COLO829 (cell line): Measurements from ENCODE around the gene PCSK6.
A peak's percentile ranks its signal among the peaks of the same experiment; 100 is the strongest.

Experiments used
- DNase-seq: peaks from one replicate; pipeline ENCODE4 v3.0.0; 2012; ENCODE audit warnings: low spot score

PCSK6 gene

DNA sequence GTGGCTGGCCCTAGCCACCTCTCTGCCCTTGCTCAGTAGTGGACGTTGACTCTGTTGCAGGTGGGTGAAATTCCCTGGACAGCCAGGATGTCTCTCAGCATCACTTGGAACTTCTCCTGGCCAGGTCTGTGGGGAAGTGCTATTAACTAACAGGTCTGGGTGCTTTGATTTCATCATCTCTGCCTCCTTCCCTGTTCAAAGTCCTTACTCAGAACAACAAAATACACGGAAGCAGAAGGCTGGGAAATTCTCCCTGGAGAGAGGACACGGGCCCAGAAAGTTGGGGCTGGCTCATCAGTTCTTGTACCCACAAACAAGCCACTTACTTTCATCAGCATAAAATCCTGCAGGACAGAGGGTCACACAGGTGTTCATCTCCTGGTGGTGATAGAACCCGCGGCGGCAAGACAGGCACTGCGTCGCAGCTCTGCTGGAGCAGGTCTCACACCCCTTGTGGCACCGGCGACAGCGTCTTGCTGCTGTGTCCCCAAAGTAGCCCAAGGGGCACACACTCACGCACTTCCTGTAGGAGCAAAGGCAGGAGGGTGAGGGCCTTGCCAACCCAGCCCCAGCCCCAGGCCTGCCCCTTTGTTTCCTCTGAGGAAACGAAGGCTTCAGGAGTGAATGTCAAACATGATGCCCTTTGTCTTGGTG lies 164.9 kb downstream of the PCSK6 start:
- no peak for DNase-seq

DNA sequence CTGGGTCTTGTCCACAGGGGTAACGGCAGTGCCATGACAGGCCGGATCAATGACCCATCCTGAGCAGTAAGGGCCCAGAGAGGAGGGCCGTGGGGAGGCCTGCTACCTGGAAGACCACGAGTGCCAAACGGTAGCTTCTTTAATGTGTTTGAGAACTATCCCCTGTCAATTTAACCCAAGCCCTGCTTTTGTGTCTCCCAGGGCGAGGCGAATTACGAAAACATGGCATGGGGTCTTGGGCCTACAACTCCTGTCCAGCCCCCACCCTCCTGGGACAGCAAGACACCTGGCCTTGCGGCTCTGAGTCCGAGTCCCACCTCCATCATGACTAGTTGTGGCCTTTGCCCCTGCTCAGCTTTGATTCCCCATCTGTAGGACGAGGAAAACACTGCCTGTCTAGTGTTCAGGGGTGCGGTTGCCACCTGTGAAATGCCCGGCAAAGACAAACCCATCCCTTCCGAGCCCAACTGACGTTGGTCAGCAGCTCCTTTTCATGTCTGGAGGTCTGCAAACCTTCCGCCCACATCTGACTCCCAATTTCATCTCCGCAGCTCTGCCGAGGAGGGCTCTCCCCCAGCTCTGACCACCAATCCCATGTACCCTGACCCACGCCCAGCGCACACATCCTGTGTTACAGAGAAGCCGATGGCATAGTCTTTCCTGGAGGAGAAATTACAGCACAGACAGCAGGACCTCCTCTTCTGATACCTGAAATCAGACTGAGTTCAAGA lies 165.5 kb downstream of the PCSK6 start:
- DNase-seq, result no peak

DNA sequence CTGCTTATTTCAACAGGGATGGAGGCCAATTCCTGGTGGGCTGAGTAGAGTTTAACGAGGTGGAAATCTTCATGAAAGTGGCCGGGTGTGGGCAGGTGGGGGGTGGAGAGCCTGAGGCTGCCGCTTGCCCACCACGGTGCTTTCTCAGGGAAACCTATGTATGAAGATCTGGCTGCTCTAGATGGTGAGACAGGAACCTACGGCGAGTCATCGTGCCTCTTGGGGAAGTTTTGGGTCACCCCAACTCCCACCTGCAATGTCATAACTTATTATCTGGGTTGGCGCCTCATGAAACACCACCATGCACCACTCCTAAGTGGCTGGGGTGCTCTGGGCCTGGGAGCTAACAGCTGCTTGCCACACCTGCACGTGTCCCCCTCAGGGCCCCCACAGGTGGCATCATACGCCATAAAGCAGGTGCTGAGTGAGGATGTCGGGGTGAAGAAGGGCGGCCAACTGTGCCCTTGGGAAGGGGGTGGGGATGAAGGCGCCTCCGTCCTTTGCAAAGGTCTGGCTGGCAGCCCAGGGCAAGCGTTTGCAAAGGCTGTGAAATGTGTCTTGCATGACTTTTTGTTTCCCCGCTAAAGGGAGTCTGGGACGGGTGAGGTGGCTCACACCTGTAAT lies 166.5 kb downstream of the PCSK6 start:
- no peak for DNase-seq

DNA sequence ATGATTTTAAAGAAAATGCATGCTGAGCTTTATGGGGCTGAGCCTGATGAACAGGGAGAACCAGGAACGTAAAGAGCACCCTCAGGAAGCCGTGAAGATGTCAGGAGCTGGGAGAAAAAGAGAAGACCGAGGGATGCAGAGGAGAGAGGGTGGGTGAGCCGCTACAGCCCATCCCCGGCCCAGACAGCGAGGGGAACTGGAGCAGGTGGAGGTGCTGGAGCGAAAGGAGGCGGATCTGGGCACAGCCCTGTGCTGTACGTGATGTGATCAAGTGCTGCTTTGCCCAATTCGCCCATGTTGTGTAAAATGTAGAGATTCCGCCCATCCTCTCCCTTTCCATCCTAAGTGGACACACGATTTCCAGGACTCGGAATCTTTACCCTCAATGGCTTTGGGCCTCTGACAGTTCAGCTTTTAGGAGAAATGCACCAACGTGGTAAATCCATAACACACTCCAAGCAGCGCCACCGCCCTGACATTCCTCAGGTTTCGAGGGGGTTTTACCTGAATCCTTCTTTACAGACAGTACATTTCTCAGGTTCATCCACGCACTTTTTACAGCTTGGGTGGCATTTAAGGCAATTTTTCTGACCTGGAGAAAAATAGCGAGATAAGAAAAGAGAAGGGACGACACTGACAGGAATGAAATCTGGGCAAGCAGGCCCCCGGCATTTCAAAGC lies 167.4 kb downstream of the PCSK6 start:
- DNase-seq, result no peak

- peak; percentile 69 for DNase-seq
Observed at GRCh38 chr15:101320501-101321052, 168.9 kb downstream of the PCSK6 start.

DNA sequence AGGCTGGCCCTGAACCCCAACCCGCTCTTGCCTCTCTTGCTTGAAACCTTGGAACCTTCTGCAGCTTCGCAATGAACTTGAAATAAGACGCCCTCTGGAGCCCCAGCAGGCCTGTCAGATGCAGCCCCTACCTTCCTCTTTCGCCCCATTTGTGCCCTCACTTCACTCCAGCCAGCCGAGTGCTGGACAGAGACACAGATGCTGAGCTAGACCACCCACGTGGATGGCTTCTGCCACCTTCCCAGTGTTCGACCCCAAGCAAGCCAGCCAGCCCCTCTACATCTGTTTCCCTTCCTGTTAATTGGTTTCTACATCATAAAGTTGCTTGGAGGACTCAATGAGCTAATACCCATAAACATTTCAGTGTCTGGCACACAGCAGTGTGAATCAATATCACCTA lies 170.7 kb downstream of the PCSK6 start:
- DNase-seq, result no peak

- no peak for DNase-seq
Observed at GRCh38 chr15:101318147-101318819, 171.2 kb downstream of the PCSK6 start.

DNA sequence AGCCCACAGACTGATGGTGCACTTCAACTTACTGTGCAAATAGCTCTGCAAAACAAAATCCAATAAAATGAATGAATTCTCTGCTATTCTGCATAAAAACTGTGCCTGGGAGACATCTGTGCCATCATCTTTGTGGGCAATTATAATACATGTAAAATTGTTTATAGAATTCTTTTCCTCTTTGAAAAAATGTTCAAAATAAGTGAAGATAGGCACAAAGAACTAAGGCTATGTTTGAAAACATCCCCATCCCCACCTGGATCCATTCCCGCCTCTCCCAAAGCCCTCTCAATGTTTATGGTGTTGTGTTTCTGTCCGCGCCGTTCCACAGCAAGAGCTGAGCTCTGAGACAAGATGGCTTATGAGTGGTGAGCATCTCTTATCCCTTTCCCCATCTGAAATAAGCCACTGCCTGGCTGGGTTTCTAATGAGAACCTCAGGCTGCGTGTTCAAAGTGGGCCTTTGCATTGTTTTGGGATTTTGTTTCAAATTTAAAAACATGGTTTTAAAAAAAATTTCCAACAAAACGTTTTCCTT lies 172.1 kb downstream of the PCSK6 start:
- DNase-seq, result no peak

DNA sequence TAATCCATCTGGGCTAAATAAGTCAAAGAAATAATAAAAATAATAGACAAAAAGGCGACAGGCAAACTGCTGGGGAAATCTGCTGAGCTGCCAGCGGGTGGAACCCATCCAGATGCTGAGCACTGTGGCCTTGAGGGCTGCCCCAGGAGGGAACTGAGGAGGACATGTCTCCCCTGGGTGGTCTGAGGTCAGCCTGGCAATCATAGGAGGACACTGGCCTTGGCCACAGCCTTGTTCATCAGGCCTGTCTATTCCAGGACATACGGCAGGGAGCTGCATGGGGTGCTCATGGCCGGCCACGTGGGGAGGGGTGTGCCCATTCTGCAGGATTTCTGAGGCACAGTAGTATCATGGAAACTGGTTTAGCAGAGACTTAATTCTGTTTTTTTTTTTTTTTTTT lies 173.0 kb downstream of the PCSK6 start:
- DNase-seq, result no peak

DNA sequence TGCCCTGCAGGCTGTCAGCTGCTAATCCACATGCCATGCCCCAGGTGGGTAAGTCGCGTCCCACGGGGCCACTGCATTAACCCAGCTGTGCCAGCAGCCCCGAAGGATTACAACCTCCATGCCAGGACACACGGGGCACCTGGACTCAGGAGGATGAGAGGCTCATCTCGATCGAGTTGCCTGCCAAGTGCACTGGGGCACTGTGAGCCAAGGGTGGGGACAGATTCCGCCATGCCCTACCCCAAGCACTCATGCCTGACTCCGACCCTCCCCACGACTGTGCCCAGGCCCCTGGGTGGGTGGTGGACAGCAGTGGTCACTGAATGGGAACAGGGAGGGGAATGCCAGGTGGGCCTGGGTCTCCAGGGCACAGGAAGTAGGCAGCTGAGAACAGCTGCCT lies 173.8 kb downstream of the PCSK6 start:
- DNase-seq, result no peak

DNA sequence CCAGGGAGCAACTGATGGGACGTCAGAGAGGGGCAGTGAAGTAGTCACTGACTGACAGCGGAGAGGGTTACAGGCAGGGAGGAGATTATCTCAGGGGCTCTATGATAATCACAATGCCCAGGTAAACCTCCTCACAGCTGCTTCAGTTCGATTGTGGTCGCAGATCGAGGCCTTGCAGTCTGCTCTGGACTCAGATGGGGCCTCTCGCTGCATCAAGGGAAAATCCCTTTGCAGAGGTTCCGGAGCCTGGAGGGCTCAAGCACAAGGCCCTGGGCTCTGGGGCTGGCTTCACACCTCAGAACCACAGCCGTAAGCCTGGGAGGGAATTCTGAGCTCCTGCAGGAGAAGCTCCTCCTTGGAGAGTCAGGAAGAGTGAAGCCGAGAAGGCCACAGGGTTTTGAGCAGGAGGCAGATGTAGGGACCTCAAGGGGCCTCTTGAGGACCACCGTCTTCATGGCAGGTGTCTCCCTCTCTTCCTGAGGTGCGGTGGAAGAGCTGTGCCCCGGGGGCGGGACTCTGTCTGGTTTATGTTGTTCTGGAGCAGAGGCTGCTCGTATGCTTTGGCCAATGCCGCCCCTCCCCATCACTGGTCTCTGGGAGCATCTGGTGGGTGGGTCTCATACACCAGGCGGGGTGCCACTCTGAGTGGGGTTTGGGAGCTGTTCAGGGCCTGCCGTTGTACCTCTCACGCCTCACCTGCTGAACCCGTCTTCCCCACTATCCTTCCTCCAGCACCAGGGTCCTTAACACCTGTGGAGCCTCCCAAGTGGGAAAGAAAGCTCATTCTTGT lies 175.0 kb downstream of the PCSK6 start:
- no peak for DNase-seq

GRCh38 chr15:101313041-101313761 lies 176.3 kb downstream of the PCSK6 start:
- no peak for DNase-seq

DNA sequence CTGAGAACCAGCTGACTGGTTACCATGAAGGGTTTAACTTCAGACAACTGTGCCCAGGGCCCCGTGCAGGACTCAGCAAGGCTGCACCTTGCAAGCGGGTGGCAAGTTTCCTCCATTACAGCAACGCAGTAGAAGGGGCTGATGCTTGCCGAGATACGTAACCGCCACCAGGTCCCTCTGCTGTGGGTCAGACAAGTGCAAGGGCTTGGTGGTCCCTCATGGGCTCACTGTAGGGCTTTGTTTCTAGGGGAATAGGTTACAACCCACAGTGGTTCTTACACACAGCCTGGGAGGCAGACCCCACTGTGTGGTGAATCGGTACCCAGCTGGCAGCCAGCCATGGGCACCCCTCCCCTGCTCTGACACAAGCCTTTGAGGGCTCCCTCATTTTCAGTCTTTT lies 179.0 kb downstream of the PCSK6 start:
- no peak for DNase-seq

DNA sequence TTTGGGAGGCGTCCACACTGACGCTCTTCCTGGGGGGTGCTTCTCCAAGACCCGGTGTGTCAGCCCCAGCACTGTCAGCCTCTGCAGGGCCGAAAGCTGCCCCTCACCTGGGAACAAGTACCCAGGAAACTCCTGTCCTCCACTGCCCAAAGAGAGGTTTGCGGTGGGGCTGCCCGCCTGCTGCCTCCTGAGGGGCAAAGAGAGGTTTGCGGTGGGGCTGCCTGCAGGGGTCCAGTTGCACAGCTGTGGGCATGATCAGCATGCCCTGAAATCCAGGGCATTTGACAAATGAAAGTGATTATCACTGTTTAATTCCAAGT lies 179.4 kb downstream of the PCSK6 start:
- no peak for DNase-seq

GRCh38 chr15:101309436-101310160 lies 179.9 kb downstream of the PCSK6 start:
- DNase-seq, result no peak

GRCh38 chr15:101308604-101309435 lies 180.7 kb downstream of the PCSK6 start:
- DNase-seq, result no peak

GRCh38 chr15:101307897-101308603 lies 181.5 kb downstream of the PCSK6 start:
- DNase-seq, result no peak
